ENCODE data around the gene SLCO6A1.
"Not testable (repeated sequence)": the region's sequence is repeated elsewhere in the genome, so short reads cannot be mapped to it uniquely, and the experiment has no call there.

Gene SLCO6A1

DNA sequence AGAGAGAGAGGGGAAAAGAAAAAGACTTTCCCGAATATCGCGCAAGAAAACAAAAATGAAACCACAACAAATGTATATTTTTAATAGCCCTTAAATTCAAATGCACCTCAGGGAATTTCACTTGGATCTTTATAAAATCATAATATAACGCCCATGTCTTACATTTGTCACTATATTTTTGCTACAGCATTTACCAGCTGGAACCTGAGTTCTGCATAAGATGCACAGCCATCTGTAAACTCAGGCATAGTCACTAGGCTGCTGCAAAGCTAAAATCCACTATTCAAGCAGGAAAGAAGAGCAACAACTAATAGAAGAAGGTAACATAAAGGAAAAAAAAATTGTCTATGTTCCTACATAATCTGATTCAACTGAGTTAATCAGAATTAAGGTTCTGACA lies 30.6 kb upstream of the SLCO6A1 start:
- H3K9me3 ChIP-seq (ENCODE audit: control insufficient read depth, insufficient read depth, low read length): no peaks in the 10 kb centered on the region
- no peak overlapping the region for H3K9ac ChIP-seq (ENCODE audit: low read depth, low read length)
- no peaks in the 10 kb centered on the region for H3K27me3 ChIP-seq (ENCODE audit: control insufficient read depth, insufficient read depth, low read length)
- no peak overlapping the region for H3K4me3 ChIP-seq (ENCODE audit: low read depth, low read length)
- no peak overlapping the region for H3K27ac ChIP-seq (ENCODE audit: low read depth, low read length)
- H3K36me3 ChIP-seq (ENCODE audit: control insufficient read depth, insufficient read depth, low read length): no peaks in the 10 kb centered on the region
- no peaks in the 10 kb centered on the region for H3K4me1 ChIP-seq (ENCODE audit: control insufficient read depth, insufficient read depth, low read length)

DNA sequence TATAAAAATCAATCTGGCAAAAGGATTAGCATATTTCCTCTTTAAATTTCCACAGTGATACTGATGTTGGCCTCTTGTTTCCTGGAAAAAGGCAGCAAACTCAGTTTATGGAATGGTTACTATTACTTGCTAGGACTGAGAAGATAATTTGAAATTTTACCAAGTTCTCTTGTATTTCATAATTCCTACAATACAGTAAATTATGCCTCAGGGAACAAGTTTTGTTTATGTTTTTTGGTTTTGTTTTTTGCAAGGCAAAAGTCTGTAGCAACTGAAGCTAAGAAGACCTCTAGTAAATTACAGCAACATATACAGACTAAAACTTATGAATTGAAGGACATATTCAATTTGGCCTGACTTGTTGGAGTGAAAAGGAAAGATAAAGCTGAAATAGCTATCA lies 30.2 kb upstream of the SLCO6A1 start:
- H3K27me3 ChIP-seq (ENCODE audit: control insufficient read depth, insufficient read depth, low read length): no peaks in the 10 kb centered on the region
- H3K4me1 ChIP-seq (ENCODE audit: control insufficient read depth, insufficient read depth, low read length): no peaks in the 10 kb centered on the region
- no peaks in the 10 kb centered on the region for H3K36me3 ChIP-seq (ENCODE audit: control insufficient read depth, insufficient read depth, low read length)
- H3K9me3 ChIP-seq (ENCODE audit: control insufficient read depth, insufficient read depth, low read length): no peaks in the 10 kb centered on the region
- no peak overlapping the region for H3K4me3 ChIP-seq (ENCODE audit: low read depth, low read length)
- H3K27ac ChIP-seq (ENCODE audit: low read depth, low read length): no peak overlapping the region
- no peak overlapping the region for H3K9ac ChIP-seq (ENCODE audit: low read depth, low read length)

DNA sequence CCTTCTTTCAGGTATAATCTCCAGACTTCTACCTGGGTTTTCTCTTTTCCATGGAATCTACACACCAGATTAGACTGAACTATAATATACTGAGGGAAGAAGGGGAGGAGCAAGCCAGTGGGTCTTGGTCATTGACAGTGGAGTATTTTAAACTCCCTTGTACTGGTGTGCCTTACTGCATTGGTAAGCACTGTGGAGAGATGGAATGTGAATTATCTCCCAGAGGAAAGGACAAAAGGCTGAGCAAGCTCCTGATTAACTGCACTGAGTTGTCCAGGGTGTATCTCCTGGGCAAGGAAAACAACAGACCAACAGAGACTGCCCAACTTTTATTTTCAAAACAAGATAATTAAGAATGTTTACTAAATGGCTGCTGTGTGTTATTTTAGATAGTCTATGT lies 29.8 kb upstream of the SLCO6A1 start:
- H3K9ac ChIP-seq (ENCODE audit: low read depth, low read length): no peak overlapping the region
- H3K4me1 ChIP-seq (ENCODE audit: control insufficient read depth, insufficient read depth, low read length): no peaks in the 10 kb centered on the region
- no peaks in the 10 kb centered on the region for H3K36me3 ChIP-seq (ENCODE audit: control insufficient read depth, insufficient read depth, low read length)
- no peaks in the 10 kb centered on the region for H3K27me3 ChIP-seq (ENCODE audit: control insufficient read depth, insufficient read depth, low read length)
- H3K9me3 ChIP-seq (ENCODE audit: control insufficient read depth, insufficient read depth, low read length): no peaks in the 10 kb centered on the region
- no peak overlapping the region for H3K27ac ChIP-seq (ENCODE audit: low read depth, low read length)
- no peak overlapping the region for H3K4me3 ChIP-seq (ENCODE audit: low read depth, low read length)

DNA sequence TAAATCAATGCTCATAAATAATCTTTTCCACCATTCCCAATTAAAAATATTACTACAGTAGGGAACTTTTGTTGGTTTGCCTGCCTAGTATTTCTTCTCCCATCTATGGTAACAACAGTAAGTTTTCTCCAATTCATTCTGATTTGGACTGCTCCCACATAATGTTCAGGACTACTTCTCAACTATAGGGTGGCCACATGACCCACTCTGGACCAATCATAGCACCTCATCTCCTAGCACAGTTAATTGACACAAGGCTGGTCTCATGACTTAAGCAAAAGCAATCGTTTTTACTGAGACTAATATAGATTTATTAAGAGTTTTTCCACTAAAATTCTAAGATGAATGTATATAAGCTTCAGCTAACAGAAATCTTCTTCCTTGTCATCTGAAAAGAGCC lies 28.7 kb upstream of the SLCO6A1 start:
- Histone ChIP-seq H3K27ac (ENCODE audit: low read depth, low read length) (no peak overlapping the region), H3K36me3 (ENCODE audit: control insufficient read depth, insufficient read depth, low read length) (no peaks in the 10 kb centered on the region), H3K9ac (ENCODE audit: low read depth, low read length) (no peak overlapping the region), H3K4me1 (ENCODE audit: control insufficient read depth, insufficient read depth, low read length) (no peaks in the 10 kb centered on the region), H3K4me3 (ENCODE audit: low read depth, low read length) (no peak overlapping the region), H3K27me3 (ENCODE audit: control insufficient read depth, insufficient read depth, low read length) (no peaks in the 10 kb centered on the region), H3K9me3 (ENCODE audit: control insufficient read depth, insufficient read depth, low read length) (no peaks in the 10 kb centered on the region)

DNA sequence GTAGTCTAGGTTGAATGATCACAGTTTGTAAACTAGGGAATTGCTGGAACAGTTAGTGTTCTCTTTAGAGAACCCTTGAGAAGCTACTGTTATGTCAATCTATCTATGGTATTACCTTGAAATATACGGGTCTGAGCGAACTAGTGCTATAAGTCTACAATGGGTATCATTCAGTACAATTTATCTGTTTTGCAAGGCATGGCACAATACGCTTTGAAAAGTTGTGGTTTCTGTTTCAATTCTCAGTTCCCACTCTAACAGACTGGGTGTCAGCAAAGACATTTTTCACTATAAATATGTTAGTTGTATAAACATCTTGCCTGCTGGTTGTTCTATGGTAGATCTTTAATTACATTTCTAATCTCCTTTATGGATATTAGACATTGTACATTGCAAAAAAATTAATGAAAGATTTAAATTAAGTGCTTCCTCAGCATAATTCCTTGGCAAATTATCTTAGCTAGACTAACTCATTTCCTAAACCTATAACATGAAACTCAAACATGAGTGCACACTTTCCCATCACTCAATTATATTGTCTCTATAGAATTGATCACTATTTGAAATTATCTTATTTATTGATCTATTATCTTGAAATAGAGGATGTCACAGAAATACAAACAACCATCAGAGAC lies 24.9 kb upstream of the SLCO6A1 start:
- no peaks in the 10 kb centered on the region for H3K4me1 ChIP-seq (ENCODE audit: control insufficient read depth, insufficient read depth, low read length)
- no peak overlapping the region for H3K27ac ChIP-seq (ENCODE audit: low read depth, low read length)
- no peaks in the 10 kb centered on the region for H3K9me3 ChIP-seq (ENCODE audit: control insufficient read depth, insufficient read depth, low read length)
- H3K27me3 ChIP-seq (ENCODE audit: control insufficient read depth, insufficient read depth, low read length): no peaks in the 10 kb centered on the region
- no peak overlapping the region for H3K4me3 ChIP-seq (ENCODE audit: low read depth, low read length)
- no peaks in the 10 kb centered on the region for H3K36me3 ChIP-seq (ENCODE audit: control insufficient read depth, insufficient read depth, low read length)
- no peak overlapping the region for H3K9ac ChIP-seq (ENCODE audit: low read depth, low read length)

DNA sequence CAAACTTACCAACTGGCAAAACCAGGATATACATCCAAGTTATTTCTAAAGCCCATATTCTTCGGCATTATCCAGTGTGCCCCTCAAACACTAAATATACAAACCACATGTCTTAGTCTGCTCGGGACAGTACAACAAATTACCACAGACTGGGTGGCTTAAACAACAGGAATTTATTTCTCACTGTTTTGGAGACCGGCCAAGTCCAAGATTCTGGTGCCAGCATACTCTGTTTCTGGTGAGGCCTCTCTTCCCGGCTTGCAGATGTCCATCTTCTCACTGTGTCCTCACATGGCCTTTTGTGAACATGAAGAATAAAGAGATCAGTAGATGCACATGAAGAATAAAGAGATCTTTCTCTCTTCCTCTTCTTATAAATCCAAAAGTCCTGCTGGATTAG lies 12.9 kb upstream of the SLCO6A1 start:
- no peaks in the 10 kb centered on the region for H3K27me3 ChIP-seq (ENCODE audit: control insufficient read depth, insufficient read depth, low read length)
- no peak overlapping the region for H3K4me3 ChIP-seq (ENCODE audit: low read depth, low read length)
- H3K27ac ChIP-seq (ENCODE audit: low read depth, low read length): no peak overlapping the region

DNA sequence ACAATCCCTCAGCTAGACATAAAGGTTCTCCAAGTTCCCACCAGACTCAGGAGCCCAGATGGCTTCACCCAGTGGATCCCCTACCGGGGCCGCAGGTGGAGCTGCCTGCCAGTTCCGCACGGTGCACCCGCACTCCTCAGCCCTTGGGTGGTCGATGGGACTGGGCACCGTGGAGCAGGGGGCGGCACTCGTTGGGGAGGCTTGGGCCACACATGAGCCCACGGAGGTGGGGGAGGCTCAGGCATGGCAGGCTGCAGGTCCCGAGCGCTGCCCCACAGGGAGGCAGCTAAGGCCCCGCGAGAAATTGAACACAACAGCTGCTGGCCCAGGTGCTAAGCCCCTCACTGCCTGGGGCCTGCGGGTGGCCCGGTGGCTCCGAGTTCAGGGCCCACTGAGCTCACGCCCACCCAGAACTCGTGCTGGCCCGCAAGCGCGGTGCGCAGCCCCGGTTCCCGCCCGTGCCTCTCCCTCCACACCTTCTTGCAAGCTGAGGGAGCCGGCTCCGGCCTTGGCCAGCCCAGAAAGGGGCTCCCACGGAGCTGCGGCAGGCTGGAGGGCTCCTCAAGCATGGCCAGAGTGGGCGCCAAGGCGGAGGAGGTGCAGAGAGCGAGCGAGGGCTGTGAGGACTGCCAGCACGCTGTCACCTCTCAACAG lies 7.4 kb downstream of the SLCO6A1 start:
- H3K27me3 ChIP-seq (ENCODE audit: control insufficient read depth, insufficient read depth, low read length); H3K9ac ChIP-seq (ENCODE audit: low read depth, low read length); H3K36me3 ChIP-seq (ENCODE audit: control insufficient read depth, insufficient read depth, low read length); H3K9me3 ChIP-seq (ENCODE audit: control insufficient read depth, insufficient read depth, low read length); H3K4me3 ChIP-seq (ENCODE audit: low read depth, low read length); H3K4me1 ChIP-seq (ENCODE audit: control insufficient read depth, insufficient read depth, low read length); H3K27ac ChIP-seq (ENCODE audit: low read depth, low read length): not testable (repeated sequence)

More for the DNA sequence above, 12.9 kb upstream of the SLCO6A1 start:
- Histone ChIP-seq H3K9ac (ENCODE audit: low read depth, low read length) (no peak overlapping the region), H3K9me3 (ENCODE audit: control insufficient read depth, insufficient read depth, low read length) (no peaks in the 10 kb centered on the region), H3K4me1 (ENCODE audit: control insufficient read depth, insufficient read depth, low read length) (no peaks in the 10 kb centered on the region), H3K36me3 (ENCODE audit: control insufficient read depth, insufficient read depth, low read length) (no peaks in the 10 kb centered on the region)

DNA sequence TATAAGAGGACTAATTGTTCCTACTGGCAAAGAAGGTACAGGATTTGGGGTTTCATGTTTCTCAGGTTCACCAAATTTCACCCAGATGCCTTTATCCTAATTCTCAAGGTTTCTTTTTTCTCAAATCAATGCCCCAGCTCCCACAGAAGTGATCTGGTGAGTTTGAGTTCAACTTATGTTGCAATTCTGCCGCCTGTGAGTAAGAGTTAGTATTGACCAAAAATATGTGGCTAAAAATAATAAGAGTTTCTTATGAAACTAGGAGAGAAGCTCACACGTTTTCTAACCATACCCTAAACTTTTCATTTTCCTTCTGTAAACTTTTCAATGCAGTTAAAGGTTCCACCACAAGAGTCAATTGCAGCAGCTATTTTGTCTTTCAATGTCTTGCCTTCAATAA lies 15.1 kb downstream of the SLCO6A1 start:
- Histone ChIP-seq H3K9me3 (ENCODE audit: control insufficient read depth, insufficient read depth, low read length) (no peaks in the 10 kb centered on the region), H3K4me3 (ENCODE audit: low read depth, low read length) (no peak overlapping the region), H3K27ac (ENCODE audit: low read depth, low read length) (no peak overlapping the region)

DNA sequence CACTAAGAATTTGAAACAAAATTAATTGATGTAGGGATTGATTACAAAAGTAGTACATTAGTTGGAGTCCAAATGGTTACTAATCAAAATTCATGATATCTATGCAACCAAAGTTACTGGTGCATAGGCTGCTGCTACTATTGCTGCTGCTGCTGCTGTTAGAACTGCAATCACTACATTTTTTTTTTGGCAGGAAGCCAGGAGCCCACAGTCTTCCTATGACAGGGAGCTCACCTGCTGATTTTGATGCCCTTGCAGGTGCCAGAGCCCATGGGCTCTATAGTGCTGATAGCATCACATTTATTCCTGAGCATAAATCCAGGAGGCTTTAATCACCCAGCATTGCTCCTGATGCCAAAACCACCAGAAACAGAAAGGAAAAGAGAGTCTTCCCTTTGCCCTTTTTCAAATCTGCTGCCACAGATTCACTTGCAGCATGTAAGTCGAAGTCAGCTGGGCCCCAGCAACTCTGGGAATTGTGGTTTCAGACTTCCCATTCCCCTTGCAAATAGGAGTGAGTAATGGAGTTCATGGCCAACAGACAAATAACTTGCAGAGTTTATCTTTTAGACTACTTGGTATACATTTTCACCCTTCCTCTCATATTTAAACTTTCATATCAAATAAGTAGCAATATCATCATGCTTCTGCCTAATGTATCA lies 17.6 kb downstream of the SLCO6A1 start:
- Histone ChIP-seq H3K4me1 (ENCODE audit: control insufficient read depth, insufficient read depth, low read length) (no peaks in the 10 kb centered on the region), H3K9me3 (ENCODE audit: control insufficient read depth, insufficient read depth, low read length) (no peaks in the 10 kb centered on the region), H3K27ac (ENCODE audit: low read depth, low read length) (no peak overlapping the region), H3K36me3 (ENCODE audit: control insufficient read depth, insufficient read depth, low read length) (no peaks in the 10 kb centered on the region), H3K4me3 (ENCODE audit: low read depth, low read length) (no peak overlapping the region), H3K27me3 (ENCODE audit: control insufficient read depth, insufficient read depth, low read length) (no peaks in the 10 kb centered on the region), H3K9ac (ENCODE audit: low read depth, low read length) (no peak overlapping the region)

More for the DNA sequence above, 15.1 kb downstream of the SLCO6A1 start:
- no peaks in the 10 kb centered on the region for H3K36me3 ChIP-seq (ENCODE audit: control insufficient read depth, insufficient read depth, low read length)
- H3K27me3 ChIP-seq (ENCODE audit: control insufficient read depth, insufficient read depth, low read length): no peaks in the 10 kb centered on the region
- no peaks in the 10 kb centered on the region for H3K4me1 ChIP-seq (ENCODE audit: control insufficient read depth, insufficient read depth, low read length)
- no peak overlapping the region for H3K9ac ChIP-seq (ENCODE audit: low read depth, low read length)

DNA sequence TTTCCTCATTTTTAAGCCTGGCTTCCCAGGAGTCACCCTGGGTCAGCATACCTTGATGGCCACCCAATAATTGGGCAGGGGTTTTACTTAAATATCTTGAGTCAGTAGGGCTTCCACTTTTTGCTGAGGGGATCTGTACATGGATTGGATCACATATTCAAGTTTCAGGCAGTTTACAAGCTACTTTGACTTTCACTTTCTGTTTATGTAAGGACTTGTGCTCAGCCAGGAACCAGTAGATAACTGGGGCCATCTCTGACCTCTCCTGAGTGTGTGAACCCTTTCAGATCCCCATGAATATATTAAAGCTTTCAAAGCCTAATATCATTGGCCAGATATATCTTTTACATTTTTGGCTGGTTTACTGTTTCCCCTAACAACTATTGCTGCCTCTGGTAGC lies 45.1 kb downstream of the SLCO6A1 start:
- Histone ChIP-seq H3K9ac (ENCODE audit: low read depth, low read length) (no peak overlapping the region), H3K27me3 (ENCODE audit: control insufficient read depth, insufficient read depth, low read length) (no peaks in the 10 kb centered on the region), H3K9me3 (ENCODE audit: control insufficient read depth, insufficient read depth, low read length) (no peaks in the 10 kb centered on the region), H3K36me3 (ENCODE audit: control insufficient read depth, insufficient read depth, low read length) (no peaks in the 10 kb centered on the region), H3K4me3 (ENCODE audit: low read depth, low read length) (no peak overlapping the region), H3K27ac (ENCODE audit: low read depth, low read length) (no peak overlapping the region), H3K4me1 (ENCODE audit: control insufficient read depth, insufficient read depth, low read length) (no peaks in the 10 kb centered on the region)

DNA sequence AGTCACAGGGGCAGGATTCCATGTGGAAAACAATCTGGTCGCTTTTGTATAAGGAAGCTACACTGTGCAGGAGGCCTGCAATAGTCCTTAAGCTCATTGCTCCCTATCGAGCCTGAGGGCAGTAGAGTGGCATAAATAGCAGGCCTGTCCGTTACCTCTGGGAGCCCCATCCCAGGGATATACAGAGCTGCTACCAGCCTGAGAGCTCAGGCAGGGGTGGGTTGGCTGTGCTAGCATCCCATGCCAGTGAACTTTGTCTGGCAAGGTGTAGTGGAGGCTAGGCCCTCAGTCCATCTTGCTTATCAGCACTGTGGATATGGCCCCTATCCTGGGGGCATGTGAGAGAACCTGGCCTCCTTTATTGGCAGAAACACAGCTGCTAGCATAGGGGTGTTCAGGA lies 47.7 kb downstream of the SLCO6A1 start:
- H3K9me3 ChIP-seq (ENCODE audit: control insufficient read depth, insufficient read depth, low read length): no peaks in the 10 kb centered on the region; the same call in 1 of the 2 replicates
- H3K9ac ChIP-seq (ENCODE audit: low read depth, low read length): no peak overlapping the region
- no peaks in the 10 kb centered on the region for H3K36me3 ChIP-seq (ENCODE audit: control insufficient read depth, insufficient read depth, low read length)
- no peak overlapping the region for H3K27ac ChIP-seq (ENCODE audit: low read depth, low read length)
- H3K27me3 ChIP-seq (ENCODE audit: control insufficient read depth, insufficient read depth, low read length): no peaks in the 10 kb centered on the region
- no peak overlapping the region for H3K4me3 ChIP-seq (ENCODE audit: low read depth, low read length)
- no peaks in the 10 kb centered on the region for H3K4me1 ChIP-seq (ENCODE audit: control insufficient read depth, insufficient read depth, low read length)

Data from HUES48 (cell line).